MV-4-11 (cell line): Measurements from ENCODE around the gene DENND1A.
A peak's percentile ranks its signal among the peaks of the same experiment; 100 is the strongest.

Source experiments
- DNase-seq: peaks from one replicate; lab custom pipeline; 2025; lab: John Stamatoyannopoulos, UW

Gene DENND1A

DNA sequence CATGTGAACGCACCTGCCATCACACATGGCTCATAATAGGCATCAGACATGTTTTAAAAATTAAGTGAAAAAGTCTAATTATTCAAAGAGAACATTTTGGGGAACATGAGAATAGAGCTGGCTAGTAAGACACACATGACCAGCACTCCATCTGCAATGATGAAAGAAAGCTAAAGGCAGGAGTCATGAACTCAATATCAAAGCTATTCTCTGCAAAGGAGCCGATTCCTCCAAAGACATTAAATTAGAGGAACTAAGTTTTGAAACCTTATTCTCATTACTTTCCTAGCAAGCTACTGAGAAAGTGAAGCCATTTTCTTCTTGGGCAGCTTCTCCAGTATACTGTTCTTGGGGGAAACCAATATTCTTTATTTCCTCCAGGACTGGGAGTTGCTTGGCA is 401.9 kb downstream of the DENND1A start:
- peak; percentile 86 for DNase-seq

- no peak for DNase-seq
Observed at GRCh38 chr9:123525957-123526356, 404.0 kb downstream of the DENND1A start.

DNA sequence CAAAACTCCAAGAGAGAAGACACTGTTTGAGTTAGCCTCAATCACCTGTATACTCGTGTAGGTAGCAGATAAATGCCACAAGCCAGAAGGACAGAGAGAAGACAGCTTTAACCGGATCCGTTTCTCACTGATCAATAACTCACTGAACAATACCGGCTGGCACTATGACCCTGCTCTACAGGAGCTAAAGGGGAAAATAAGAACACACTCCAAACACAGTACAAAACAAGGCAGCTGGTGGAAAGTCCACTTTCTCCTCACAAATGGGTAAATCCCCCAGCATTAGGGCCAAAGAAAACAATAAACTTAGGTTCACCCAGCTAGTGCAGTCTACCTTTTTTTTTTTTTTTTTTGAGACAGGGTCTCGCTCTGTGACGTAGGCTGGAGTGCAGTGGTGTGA is 404.5 kb downstream of the DENND1A start:
- no peak for DNase-seq

DNA sequence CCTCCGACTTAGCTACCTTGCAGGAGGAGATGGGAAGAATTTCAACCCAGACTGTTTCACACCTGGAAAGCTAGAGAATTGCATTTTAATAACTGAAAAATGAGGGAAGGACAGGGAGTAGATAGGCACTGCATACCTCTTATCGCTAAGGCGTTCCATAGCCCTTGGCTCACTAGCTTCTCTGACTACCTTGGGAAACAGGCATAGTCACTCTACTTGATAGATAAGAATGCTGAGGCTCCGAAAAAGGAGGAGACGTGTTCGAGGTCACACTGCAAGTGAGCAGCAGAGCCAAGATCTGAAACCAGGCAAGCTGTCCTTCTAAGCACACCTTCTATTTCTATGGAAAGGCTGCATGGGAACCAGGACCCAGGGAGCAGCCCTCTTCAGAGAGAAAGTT is 405.1 kb downstream of the DENND1A start:
- DNase-seq = no peak

DNA sequence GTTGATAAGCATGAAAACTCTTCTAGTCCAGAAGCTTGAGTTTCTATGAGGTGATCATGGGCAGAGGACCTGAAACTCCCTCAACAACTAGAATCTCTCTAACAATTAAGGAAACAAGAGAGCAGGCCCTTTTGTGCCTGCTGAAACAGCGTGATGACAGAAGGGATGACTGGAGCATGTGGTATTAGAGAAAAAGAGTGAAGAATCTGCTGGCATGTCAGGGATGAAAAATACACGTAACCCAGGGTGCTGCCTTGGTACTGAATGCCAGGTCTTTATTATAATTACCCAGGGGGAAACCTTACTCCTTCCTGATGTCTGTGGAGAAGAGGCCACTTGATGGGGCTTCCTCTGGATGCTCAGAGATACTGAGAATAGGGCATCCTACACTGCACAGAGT is 406.1 kb downstream of the DENND1A start:
- DNase-seq = no peak

GRCh38 chr9:123523001-123523400 is 406.9 kb downstream of the DENND1A start:
- DNase-seq = no peak

GRCh38 chr9:123522251-123522650 is 407.7 kb downstream of the DENND1A start:
- no peak for DNase-seq

GRCh38 chr9:123518338-123518737 is 411.6 kb downstream of the DENND1A start:
- no peak for DNase-seq

- no peak for DNase-seq
Observed at GRCh38 chr9:123517512-123517911, 412.4 kb downstream of the DENND1A start.

GRCh38 chr9:123514766-123515165 is 415.2 kb downstream of the DENND1A start:
- no peak for DNase-seq

GRCh38 chr9:123513554-123513953 is 416.4 kb downstream of the DENND1A start:
- DNase-seq = no peak

DNA sequence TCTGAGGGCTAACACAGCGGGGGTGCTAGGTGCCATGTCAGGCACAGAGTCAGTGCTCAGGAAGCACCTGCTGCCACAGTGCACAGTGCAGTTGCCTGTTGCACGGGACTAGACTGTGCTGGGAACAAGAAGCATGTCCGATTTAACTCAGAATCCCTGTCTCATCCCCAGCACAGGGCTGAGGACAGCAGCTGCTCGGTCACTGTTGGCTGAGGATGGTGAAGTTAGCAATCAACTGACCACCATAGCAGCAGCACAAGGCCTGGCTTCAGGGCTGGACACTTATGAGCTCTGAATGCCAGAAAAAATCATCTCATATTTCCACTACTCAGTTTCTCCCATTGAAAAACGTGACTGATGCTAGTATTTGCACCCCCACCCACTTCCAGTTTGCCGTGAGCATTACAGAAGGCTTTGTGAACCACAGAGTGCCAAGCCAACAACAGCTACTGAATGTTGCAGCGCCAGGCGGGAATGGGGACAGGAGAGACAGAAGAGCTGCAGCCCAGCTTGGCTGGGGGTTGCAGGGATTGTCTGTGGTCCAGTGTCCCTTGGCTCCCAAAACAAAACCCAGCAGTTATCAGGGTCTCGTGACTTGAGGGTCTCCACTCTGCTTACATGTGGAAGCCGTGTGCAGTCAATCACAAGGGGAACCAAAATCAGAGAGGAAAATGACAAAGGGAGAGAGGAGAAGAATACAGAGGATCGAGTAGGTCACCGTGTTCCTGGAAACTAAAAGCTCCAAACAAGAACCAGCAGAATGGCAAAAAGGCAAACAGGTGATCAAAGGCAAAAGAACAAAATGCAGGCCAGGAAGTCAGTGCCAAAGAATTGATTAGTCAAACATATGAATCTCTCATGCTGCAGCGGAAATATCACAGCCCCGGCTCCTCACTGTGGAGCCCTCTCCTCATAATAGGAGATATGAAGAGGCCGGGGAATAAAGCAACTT is 418.3 kb downstream of the DENND1A start:
- DNase-seq = no peak

DNA sequence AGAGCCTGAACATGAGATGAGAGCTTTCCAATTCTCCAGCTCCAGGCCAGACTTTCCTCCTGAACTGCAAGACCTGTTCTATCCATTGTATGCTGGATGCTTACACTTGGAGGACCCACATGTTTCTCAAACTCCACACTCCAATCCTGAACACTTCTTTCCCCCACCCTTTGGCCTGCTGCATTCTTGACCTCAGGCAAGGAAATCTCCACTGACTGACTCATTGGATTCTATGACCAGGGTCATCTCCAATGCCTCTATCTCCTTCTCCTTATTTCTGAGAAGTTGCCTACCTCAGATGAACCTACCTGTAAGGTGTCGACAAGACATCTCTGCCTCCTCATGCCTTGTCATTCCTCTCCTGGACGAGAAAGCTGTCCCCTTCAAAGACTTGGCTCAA is 420.3 kb downstream of the DENND1A start:
- DNase-seq = no peak

GRCh38 chr9:123508048-123508447 is 421.9 kb downstream of the DENND1A start:
- no peak for DNase-seq

DNA sequence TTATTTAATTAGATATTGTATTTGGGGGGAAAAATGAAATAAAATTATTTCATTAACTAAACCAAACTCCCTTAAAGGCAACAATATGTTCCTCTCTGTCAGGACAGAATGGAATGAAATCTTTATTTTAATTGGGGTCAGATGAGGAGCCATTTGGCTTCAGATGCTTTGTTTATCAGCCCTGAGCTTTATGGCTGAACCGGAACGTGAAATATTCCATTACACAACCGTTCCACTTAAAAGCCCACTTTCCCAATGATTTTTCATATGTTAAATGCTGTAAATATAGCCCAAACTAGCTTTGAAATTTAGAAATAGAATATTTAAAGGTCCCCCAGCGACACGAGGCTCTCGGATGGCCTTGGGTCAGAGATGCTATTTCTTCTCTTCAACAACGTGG is 424.4 kb downstream of the DENND1A start:
- DNase-seq = no peak

DNA sequence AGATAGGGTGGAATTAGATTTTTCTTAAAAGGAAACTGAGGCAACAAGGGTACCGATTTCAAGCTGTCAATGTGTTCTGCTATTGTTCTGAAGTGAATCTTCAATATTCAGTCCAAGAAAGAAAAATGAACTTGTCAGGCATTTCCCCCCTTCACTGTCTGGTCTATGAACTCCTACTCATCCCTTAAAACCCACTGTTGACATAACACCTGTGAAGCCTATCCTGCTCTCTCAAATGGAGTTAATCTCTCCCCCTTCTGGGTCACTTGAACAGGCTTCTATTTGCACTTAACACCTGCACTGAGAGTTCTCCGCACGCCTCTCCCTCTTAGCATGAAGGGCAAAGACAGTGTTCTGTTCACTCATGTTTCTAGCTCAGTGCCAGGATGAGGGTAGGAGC is 429.6 kb downstream of the DENND1A start:
- no peak for DNase-seq

DNA sequence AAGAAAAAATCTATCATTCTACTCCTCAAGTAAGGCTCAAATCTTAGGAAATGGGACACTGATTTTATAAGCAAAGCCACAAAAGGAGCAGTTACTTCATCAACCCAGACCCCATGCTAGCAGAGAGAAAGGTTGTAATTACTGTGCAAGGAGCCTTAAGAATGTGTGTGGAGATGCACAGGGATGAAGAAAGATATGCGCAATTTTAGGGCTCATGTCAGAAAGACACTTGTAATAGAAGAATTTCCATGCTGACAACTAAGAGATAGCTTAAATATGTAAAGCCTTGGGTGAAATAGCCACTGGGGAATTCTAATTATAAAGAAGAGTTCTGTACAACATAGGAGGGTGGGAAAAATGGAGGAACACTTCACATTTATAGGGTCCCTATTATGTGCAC is 432.1 kb downstream of the DENND1A start:
- no peak for DNase-seq

GRCh38 chr9:123495731-123496130 is 434.2 kb downstream of the DENND1A start:
- DNase-seq = no peak

DNA sequence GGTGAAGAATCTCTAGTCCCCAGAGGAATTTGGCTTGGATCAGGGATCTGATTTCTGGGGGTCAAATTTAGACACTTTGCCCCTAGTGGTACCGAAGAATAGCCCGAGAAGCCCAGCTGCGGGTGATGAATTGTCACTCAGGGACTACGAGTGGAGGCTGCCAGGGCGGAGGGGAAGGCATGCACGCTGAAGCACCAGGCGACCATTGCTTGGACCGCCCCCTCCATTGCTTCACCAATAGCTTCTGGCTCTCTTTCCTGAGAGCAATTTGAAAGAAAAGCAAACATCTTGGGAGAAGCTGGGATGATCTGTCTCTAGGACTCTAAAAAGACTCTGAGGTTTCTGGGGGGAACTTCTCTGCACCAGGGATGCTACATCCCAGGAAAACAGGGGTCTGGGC is 436.3 kb downstream of the DENND1A start:
- DNase-seq = no peak

DNA sequence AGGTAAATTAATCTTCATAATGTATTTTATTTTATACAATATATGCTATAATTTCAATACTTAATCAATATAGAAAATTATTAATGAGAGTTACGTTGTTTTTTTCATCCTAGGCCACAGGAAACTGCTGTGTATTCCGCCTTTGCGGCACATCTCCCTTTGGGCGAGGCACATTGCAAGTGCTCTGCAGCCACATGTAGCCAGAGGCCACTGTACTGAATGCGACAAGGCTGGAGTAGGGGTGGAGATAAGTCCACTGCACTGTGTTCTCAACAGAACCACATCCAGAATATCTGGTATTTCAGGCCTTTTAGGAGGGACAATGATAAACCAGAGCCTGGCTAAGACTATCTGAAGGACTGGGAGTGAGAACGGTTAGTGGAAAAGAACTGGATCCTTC is 439.2 kb downstream of the DENND1A start:
- no peak for DNase-seq

GRCh38 chr9:123488722-123489321 is 441.1 kb downstream of the DENND1A start:
- no peak for DNase-seq

DNA sequence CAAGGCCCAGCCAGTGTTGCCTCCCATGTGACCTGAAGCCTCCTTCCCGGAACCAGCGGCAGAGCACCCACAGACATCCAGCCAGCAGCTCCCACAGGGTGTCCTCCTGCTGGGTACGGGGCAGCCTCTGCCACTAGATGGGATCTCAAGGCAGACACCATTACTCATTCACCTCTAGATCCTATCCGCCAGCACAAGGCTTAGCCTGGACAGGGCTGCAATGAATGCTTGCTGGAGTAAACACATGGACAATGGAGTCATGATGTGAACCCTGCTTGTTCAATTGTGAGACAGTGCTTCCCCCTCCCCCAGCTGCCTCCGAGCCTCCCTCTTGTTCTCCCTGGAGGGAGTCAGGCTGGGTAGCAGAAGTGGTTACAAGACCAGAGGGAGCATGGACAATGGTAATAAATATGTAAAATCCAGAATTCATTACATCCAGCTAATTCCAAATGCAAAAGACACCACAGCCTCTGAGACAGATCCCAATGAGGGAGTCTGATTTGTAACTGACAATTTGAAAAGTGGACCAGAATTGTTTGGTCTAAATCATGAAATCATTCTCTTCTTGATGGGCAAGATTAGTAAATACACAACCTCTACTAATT is 441.9 kb downstream of the DENND1A start:
- DNase-seq = no peak

DNA sequence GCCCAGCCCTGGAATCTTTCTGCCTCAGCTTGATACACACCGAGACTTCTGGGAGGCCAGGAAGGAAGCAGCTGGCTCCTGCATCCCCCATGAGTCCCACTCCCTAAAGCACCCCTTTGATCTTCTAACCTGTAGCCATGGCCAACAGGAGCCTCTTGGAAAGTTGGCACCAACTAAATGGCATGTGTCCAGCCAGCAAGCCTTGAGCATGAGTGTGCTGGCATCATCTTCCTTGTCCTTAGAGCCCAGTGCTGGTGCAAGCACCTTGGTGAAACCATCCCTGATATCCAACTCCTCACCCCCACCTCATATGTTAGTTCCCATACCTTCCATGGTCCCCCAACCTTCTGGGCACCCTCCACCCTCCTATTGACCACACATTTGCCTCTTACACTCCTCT is 443.5 kb downstream of the DENND1A start:
- no peak for DNase-seq
